Bone marrow (tissue), 2 donors: ENCODE data around the gene CCND2.

Experiments
- DNase-seq, 2 donors: peaks; one replicate each; lab custom pipeline; 2025; lab: John Stamatoyannopoulos, UW

CCND2 gene

DNA sequence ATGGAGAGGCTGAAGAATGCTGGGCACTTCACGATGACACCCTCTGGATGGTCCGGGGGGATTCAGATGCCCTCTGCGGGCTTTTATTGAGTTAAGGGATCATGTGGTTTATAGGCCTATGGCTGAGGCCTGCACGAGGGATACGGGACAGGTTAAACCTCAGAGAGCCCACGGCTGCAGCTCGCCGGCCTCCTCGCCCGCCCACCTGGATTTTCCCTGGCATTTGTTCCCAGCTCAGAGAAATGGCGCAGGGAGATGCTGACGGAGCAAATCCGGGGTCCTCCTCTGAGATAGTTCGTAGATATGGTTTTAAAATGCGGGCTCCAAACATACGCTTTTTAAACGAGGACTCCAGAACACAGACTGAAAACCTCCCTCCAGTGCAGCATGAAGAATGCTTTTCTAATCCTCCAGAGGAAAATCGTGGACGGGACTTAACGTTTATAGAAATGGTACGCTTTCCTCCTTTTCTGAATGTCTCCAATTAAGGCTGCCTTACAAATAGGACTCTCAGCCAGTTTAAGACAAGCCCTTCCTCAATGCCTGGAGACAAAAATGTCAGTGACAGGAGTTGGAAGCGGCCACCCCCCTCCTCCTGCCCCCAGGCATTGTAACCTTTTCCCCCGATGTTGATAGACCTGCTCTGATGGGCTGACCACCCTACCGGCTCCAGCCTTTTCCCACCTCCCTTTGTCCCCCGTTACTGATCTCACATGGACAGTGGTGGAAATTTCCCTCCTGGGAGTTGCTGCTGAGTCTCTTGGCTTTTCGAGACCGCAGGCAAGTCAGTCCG lies 16.6 kb downstream of the CCND2 start:
- DNase-seq: no peak

DNA sequence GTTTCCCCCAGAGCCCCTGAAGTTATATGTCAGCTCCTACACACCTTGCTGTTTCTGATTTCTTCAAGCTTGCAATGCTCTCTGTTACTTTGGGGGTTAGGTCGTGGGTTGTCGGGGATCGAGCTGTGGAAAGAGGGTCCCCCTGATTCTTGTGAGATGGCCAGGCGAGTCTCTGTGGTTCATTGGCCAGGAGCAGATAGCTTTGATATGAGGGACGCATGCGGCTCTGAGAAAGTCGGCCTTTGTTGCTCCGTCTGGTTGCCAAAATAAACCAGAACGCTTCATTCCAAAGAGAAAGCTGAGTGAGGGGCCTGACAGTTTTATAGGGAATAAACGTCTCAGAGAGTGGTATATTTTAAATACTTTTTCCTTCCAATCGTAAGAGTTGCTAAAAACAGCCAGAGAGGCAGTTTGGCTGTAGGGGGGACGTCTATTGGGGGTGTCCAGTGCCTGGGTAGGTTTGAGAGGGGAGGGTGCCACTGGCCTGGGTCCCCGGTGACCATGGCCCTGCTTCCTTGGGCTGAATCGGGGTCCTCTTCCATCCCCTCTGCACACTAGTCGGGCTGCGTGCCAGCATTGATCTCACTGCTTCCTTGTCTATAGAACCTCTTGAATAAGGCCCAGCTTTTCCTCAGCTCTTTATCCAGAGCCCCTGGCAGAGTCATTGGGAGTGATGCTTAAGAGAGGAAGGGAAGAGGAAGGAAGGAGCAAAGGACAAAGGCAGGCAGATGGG lies 18.9 kb downstream of the CCND2 start:
- no peak for DNase-seq

DNA sequence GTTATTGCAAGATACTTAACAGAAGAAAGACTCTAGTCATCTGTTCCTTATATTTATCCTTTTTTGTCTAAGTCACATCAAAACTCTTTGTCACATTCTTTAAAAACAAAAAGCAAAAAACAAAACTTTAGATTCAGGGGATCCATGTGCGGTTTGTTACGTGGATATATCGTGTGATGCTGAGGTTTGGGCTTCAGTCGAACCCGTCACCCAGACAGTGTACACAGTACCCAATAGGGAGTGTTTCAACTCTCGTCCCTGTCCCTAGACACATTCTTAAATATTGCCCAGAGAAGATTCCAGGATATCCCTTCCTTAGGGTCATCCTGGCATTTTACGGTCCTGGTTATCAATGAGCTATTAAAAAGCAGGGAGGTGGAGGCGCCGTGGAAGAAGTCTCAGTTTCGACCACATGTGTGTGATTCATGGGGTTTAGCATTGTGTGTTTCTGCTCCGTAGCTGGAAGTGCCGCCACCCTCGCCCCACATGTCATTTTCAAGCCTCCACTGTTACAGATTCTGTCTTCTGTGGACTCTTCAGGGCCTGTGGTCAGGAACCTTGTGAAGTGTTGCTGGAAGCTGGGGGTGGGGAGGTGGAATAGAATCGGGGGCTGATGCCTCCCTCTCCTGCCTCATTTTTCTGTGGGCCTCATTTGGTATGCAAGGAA lies 19.9 kb downstream of the CCND2 start:
- no peak for DNase-seq

DNA sequence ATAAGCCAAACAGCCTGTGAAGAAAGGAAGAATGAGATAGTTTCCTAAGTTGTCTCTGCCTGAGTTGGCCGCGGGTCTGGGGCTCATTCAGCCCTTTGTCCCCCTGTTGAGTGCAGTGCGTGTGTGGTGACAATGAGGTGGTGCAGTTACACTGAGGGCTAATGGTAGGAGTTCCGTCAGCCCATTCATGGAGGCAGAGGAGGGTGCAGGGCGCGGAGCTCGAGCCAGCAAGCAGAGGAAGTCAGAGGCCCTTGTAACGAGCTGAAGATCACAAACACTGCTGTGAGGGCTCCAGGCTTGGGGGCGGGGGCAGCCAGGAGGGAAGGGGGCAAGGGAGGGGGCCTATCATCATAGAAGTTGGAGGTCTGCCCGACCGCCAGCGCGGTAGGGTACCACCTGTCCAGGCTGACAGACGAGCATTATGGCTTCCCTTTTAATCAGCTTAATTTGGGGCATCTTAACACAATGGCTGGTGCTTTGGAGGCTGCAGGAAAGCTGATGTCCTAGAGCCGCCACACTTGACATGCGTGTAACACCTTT lies 20.5 kb downstream of the CCND2 start:
- DNase-seq: no peak

DNA sequence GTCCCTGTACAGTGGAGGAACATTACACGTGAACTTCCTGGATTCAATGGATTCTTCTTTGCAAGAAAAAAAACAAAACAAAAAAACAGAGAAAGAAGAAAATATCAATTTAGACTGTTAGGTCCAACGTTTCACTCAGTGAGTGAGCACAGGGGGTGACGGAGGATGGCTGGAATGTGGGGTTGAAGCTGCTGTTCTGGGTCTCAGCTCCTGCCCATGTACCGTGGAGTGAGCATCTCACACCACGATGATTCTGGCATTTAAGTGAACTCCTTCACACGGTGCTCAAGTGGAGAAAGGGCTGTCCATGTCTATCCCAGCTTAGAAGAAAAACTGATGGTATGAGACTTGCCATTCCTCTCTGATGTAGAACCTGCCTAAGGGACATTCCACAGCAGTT lies 23.2 kb downstream of the CCND2 start:
- no peak for DNase-seq

DNA sequence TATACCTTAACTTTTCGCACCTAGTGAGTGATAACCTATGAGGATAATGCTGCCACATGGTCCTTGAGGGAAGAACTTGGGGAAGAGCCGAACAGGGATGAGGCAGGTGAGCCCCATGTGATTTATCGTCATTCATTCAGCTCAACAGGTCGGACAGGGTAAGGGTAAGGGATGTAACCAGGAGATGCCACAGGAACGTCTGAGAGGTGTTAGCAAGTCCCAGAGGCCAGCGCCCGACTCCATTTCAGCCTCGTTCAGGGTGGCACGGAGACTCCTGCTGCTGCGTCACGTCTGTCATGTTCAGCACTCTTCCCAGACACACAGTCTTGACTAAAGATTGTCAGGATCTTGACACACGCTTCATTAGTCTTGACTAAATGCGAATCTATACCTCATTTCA lies 24.1 kb downstream of the CCND2 start:
- DNase-seq: no peak

DNA sequence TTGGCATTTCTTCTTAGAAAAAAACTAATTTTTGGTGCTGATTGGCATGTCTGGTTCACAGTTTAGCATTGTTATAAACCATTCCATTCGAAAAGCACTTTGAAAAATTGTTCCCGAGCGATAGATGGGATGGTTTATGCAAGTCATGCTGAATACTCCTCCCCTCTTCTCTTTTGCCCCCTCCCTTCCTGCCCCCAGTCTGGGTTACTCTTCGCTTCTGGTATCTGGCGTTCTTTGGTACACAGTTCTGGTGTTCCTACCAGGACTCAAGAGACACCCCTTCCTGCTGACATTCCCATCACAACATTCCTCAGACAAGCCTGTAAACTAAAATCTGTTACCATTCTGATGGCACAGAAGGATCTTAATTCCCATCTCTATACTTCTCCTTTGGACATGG lies 27.3 kb downstream of the CCND2 start:
- no peak for DNase-seq

DNA sequence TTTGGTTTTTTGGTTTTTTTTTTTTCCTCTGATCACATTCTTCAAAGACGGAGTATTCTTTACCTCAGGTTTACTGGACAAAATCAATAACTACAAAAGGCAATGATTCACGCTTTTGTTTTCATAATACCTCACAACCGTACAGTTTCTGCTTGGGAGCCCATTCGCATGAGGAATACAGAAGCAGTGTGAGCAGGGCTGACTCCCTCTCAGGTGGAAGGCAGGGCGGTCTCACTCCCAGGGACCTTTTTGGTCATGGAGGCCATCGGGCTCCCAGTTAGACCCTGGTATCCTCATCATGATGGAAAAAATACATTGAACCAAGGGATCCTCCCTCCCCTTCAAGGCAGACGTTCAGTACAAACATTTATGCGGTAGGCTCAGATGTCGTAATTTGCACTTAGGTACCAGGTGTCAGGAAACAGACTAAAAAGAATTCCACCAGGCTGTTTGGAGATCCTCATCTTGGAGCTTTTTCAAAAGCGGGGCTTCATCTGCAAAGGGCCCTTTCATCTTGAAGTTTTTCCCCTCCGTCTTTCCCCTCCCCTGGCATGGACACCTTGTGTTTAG lies 28.5 kb downstream of the CCND2 start:
- DNase-seq: no peak

DNA sequence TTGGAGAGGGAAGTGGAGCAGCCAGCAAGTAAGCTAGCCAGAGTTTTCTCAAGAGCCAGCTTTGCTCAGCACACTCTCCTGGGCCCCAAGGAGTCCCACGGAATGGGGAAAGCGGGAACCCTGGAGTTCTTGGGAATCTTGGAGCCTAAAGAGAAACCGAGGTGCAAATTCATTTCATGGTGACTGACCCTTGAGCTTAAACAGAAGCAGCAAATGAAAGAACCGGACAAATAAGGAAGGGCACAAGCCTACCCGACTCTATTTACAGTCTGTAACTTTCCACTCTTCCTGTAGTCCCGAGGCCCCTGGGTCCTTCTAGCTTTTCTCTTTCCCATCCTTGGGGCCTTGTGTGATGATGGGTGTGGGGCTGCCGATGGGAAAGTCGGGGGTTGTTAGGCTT lies 29.3 kb downstream of the CCND2 start:
- DNase-seq: no peak

DNA sequence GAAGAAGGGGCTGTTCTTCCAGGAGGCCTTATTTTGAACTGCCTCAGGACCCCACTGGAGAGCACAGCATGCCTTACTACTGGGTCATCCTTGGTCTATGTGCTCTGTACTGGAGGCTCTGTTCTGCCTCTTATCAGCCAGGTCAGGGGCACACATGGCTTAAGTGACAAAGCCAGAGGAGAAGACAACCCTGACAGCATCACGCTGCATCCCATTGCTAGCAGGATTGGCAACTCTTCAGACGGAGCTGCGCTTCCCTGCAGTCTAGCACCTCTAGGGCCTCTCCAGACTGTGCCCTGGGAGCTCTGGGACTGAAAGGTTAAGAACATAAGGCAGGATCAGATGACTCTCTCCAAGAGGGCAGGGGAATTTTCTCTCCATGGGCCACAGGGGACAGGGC lies 30.2 kb downstream of the CCND2 start:
- no peak for DNase-seq

DNA sequence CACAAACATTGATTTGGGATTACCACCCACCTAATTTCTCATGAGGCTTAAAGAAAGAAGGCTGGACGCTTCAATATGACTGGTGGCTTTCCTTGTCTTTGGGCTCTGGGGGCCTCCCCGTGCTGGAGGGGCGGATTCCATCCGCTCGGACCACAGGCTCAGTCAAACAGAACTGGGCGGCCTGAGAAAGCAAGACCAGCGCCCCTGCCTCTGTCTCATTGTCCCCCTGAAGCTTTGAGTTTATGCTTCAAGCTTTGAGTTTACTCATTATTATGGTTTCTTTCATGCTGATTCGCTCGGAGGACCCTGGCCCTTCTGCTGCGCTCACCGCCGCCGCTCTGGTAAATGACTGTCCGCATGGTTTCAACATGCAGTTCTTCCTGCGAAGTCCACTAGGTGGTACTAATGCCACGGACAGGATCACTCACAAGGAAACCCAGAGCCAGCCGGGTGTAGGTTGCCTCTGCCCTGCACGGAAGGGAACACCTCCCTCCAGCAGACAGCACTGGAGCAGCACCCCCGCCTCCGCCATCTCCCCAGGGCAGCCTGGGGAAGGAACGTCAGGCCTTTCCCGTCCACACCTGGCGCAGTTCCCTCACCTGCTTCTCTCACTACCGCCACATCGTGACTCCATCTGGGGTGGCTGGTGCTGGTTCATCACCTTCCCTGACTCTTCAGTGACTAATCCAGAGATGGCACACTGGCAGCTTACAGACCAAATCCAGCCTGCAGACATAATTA lies 34.2 kb downstream of the CCND2 start:
- no peak for DNase-seq

DNA sequence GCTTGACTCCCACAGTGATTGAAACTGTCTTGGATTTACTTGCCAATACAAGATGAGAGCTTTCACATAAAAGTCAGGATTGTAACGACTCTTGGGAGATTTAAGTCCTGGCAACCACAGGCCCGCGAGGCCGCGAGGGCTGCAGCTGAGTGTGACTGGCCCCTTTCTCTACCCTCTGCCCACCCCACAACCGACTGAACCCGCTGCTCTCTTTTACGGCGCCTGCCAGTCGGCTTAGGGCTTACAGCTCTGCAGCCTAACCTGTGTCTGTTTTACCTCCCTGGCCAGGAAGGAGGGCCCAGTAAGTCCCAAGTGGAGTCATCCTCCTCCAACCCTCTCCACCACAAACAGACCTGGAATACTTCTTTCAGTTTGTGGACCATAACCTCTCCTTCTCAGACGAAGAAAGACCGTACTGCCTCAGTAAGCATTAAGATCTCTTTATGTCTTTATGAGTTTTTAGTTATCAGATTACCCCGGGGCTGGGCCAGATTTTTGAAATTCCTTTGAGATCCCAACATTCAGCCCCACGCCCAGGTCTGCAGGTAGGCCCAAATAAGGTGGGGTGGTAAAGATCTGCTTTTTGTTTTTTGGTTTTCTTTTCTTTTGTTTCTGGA lies 34.9 kb downstream of the CCND2 start:
- no peak for DNase-seq

DNA sequence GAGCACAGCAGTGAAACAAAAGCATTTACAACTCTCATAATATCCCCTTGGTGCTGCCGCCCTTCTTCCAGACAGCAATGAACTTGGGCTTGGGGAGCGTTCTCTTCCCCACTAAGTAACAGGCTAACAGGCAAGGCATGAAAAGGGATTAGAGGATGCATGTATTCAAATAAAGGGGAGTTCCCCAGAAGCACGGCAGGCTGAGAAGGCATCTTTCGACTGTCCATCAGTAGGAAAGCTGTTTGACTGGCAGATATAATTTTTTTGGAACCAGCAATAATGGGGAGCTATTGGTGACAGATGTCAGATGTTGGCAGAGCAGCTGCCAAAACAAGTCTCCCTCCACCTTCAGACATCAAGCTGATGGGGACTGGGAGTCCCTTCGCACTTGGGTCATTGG lies 38.2 kb downstream of the CCND2 start:
- DNase-seq: no peak

DNA sequence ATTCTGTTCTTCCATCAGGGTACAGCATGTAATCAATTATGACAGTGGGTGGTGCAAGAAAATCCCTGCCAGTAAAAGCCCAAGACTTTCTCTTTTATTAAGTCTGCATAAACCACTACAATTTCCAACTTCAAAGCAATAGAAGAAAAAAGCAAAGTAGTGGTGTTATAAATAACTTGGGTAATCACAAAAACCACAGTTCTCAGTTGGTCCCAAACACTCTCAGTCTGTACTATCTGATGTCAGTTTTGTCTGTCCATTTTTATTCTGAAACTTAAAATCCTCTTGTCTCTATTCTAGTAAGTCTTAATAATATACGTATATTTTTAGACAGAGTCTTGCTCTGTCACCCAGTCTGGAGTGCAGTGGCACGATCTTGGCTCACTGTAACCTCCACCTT lies 38.7 kb downstream of the CCND2 start:
- DNase-seq: no peak

DNA sequence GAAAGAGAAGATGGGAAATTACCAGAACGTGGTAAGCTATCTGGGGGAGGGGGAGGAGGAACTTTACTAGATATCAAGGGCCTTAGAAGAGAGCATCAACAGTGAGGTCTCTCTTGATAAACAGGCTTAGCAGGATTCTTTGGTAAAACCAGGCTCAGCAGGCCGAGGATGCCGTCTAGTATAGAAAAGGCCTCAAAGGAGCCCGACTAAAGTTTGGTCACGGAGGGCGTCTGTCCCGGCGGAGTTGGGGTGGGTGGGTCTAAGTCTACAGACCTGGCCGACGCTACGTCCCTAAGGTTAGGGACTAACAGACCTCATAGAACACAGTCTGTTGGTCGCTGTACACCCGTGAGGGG lies 46.9 kb downstream of the CCND2 start:
- no peak for DNase-seq

DNA sequence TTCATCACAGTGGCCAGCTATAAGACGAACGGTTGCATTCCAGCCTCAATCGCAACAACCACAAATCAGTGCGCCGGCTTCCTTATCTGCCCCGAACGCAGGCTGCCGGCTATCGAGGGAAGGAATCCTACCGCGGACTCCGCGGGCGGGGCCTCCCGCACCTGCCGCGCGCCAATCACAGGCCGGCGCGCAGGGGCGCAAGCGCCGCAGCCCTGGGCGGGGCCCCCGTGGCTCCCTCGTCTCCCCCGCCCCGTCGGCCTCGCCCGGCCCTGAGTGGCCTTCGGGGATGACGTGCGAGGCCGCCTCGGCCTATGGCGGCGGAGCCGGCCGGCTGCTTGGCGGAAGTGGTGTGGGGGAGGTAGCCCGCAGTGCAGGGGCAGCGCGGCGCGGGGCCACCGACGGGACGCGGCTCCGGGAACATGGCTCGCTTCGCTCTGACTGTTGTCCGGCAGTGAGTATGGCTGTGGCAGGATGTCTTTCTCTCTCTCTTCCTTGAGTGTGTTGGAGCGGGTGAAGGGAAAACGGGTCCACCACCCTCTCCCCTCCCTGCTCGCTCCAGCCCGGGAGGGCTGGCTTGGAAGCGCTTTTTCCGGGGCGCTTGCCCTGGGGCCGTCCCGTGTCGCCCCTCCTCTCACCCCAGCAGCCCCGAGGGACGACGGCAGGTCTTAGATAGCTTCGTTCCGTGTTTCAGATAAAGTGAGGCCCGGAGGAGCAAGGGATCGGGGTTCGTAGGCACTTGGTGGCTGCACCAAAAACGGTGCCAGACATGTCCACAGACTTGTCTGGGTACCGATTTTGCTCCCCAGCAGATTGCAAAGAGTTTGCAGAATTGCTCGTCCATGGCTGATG lies 47.5 kb downstream of the CCND2 start, which contains the start of gene TIGAR:
TIGAR (plus strand) TSS at position 361 of the 849 bp plus-strand sequence; CDS start at position 420, 59 bp downstream.
- DNase-seq: peak; percentile 77 to 88

DNA sequence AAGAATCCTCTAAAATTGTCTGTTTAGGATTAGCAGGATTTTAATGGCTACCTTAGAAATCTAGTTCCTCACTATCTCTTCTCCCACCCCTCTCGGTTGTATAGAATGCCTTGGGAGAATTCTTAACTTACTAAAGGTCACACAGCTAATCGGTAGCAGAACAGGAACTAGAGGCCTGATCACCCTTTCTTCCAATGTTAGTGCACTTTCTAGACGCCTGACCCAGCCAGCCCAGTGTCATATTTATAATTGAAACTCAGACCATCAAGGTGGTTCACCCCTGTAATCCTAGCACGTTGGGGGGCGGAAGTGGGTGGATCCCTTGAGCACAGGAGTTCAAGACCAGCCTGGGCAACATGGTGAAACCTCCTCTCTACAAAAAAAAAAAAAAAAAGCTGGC lies 49.2 kb downstream of the CCND2 start:
- DNase-seq: no peak
